ENCODE measurements around the gene FBXL16.
A peak's percentile ranks its signal among the peaks of the same experiment; 100 is the strongest.

DNA sequence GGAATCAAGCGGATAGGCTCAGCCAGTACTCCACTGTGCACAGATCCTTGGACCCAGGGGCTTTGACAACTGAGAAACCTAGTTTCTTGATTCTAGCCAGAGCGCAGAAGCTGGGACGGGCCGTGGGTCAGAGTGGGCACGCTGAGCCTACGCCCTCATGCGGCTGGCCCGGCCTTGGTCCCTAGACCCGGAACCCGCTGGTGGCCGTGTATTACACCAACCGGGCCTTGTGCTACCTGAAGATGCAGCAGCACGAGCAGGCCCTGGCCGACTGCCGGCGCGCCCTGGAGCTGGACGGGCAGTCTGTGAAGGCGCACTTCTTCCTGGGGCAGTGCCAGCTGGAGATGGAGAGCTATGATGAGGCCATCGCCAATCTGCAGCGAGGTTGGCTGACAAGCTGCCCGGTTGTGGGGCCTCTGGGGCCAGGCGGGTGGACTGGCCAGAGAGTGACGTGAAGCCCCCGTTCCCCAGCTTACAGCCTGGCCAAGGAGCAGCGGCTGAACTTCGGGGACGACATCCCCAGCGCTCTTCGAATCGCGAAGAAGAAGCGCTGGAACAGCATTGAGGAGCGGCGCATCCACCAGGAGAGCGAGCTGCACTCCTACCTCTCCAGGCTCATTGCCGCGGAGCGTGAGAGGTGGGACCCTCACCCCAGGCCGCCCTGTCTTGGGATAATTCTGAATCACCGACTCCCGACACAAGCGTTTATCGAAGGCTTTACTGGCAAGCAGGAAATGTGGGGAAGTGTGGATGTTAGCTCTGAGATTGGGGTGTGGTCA is 24.4 kb downstream of the FBXL16 start:
- no peak for TF ChIP-seq ZMYM2 (CRISPR knock-in tag; IDR thresholded peaks at IDR 0.05)
- TF ChIP-seq ZFX (CRISPR knock-in tag; IDR thresholded peaks at IDR 0.05; ENCODE audit: low read depth) = no peak; the same call in none of the 2 replicates
- no peak for TF ChIP-seq ESRRA (CRISPR knock-in tag; IDR thresholded peaks at IDR 0.05; ENCODE audit: low read depth)
- no peak for TF ChIP-seq SUZ12 (IDR thresholded peaks at IDR 0.05; ENCODE audit: low read depth, low read length)
- no peak for TF ChIP-seq PRMT3 (CRISPR knock-in tag; IDR thresholded peaks at IDR 0.05; ENCODE audit: borderline replicate concordance, low read depth)
- no peak for TF ChIP-seq TAF1 (CRISPR knock-in tag; IDR thresholded peaks at IDR 0.05)
- TF ChIP-seq POLR2A (IDR thresholded peaks at IDR 0.05; ENCODE audit: insufficient read depth in 1 of 2, low read depth in 2 of 2, low read length in 2 of 2) = 0 out of 4 replicates have a peak, but pooled peaks of 1 of the 2 experiments have one; percentile 18
- no peak for TF ChIP-seq ZNF20 (CRISPR knock-in tag; IDR thresholded peaks at IDR 0.05)
- no peak for TF ChIP-seq DPF2 (CRISPR knock-in tag; IDR thresholded peaks at IDR 0.05; ENCODE audit: borderline replicate concordance, low read depth)
- TF ChIP-seq U2AF1 (optimal IDR thresholded peaks at IDR 0.05; ENCODE audit: low read depth, low read length) = no peak
- TF ChIP-seq STAT5B (CRISPR knock-in tag; IDR thresholded peaks at IDR 0.05) = no peak
- no peak for TF ChIP-seq EZH2 (conservative IDR thresholded peaks at IDR 0.05; ENCODE audit: low read depth, low read length)
- TF ChIP-seq HHEX (CRISPR knock-in tag; IDR thresholded peaks at IDR 0.05) = no peak
- no peak for TF ChIP-seq ZSCAN30 (CRISPR knock-in tag; IDR thresholded peaks at IDR 0.05)
